GDM1 (cell line): ENCODE measurements around the gene SAP130.

Source experiments
- DNase-seq: peaks from one replicate; lab custom pipeline; 2025; lab: John Stamatoyannopoulos, UW

SAP130 gene

DNA sequence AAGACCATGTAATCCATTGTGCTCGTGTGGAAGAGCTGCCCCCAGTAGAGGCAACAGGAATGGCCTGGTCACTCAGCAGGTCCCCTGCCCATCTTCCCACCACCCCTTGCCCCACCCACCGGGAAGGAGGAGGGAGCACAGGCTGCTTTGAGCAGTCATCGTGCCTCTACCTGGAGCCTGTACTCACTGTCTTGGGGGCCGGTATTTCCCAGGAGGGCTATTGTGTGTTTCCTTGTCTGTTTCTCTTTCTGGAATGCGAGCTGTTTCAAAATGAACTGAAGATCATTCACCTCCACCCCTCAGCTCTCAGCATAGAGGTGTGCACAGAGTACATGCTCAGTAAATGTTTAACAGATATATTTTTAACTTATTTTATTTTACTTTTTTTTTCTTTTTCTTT is 134.4 kb downstream of the SAP130 start:
- DNase-seq: no peak

DNA sequence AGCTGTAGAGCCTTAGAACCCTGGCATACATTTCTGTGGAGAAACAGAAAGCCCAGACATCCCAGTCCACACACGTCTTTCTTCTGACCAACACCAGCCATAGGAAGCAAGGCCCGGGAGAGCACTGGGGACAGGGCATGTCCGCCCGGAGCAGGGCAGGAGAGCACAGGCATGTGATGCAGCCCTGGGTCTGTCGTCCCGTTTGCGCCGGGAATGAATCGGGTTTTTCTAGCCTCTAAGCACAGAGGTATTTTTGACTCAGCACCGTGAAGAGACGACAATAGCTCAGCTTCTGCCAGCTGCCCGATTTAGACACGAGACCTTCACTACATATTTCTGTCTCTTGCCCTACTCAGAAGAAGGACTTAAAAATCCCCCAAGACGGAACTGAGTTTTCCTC is 134.8 kb downstream of the SAP130 start:
- no peak for DNase-seq

DNA sequence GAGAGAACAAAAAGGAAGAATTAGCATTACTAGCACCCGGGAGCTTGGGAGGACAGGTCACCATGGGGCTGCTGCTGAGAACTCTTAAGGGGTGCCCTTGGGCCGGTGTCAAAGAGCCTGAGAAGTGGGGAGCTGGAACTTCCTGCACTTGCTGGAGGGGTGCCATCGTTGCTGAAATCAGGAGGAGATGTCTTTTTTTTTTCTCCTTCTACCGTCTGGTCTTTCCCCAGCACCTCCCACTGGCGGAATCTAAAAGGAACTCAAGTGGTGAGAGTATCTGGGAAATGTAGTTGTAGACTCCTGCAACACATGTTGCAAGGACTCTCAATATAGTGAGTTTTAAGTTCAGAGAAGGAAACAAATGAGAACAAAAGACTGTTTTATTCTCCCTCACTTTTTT is 136.0 kb downstream of the SAP130 start:
- no peak for DNase-seq
